OCI-LY1 (cell line): Measurements from ENCODE around the gene HDLBP.

Experiments used
- CTCF ChIP-seq: fragments of 200-600 bp; sonication (generic), shearing (Covaris generic); IDR thresholded peaks from 2 replicates; pipeline ENCODE4 v1.5.1; 2017; ENCODE audit warnings: mild to moderate bottlenecking, antibody characterized with exemption, low read length, moderate library complexity, mixed read lengths
- EZH2 ChIP-seq: fragments of 200-600 bp; sonication (generic), shearing (Covaris generic); IDR thresholded peaks from 2 replicates; pipeline ENCODE4 v1.8.0; 2017; ENCODE audit warnings: borderline replicate concordance, mixed run types, mild to moderate bottlenecking, antibody characterized with exemption, low read length, moderate library complexity, mixed read lengths

- TF ChIP-seq EZH2 (no peak), CTCF (no peak)
Observed at GRCh38 chr2:241357531-241357930, 42.1 kb upstream of the HDLBP start.
